Measurements from ENCODE around the gene NSUN3.
A peak's percentile ranks its signal among the peaks of the same experiment; 100 is the strongest.

The NSUN3 gene

GRCh38 chr3:94092086-94092485 is 29.2 kb downstream of the NSUN3 start:
- peak in 1 of 2 experiments; percentile 60 for DNase-seq (ENCODE audit: low read depth in 1 of 2, low spot score in 1 of 2)
- TF ChIP-seq SPI1 (IDR thresholded peaks at IDR 0.05; ENCODE audit: borderline replicate concordance, low read depth) (no peak), POLR2AphosphoS5 (IDR thresholded peaks at IDR 0.05; ENCODE audit: low read depth) (no peak)
- Histone ChIP-seq H3K27me3 (ENCODE audit: insufficient read depth, poor library complexity, severe bottlenecking) (no peaks in the 10 kb centered on the region), H3K4me3 (replicated peaks; ENCODE audit: insufficient read depth, low read length) (no peak overlapping the region), H3K27ac (replicated peaks) (peak overlapping the region; percentile 52)

GRCh38 chr3:94093151-94093550 is 30.3 kb downstream of the NSUN3 start:
- Histone ChIP-seq H3K4me3 (replicated peaks; ENCODE audit: insufficient read depth, low read length) (no peak overlapping the region), H3K27me3 (ENCODE audit: insufficient read depth, poor library complexity, severe bottlenecking) (no peaks in the 10 kb centered on the region), H3K27ac (replicated peaks) (no peak overlapping the region)
- no peak for TF ChIP-seq REST (IDR thresholded peaks at IDR 0.05; ENCODE audit: insufficient replicate concordance, low read depth)
- DNase-seq (ENCODE audit: low read depth in 1 of 2, low spot score in 1 of 2): no peak

- TF ChIP-seq CTCF (IDR thresholded peaks at IDR 0.05; ENCODE audit: insufficient read depth, low read length) (no peak), REST (IDR thresholded peaks at IDR 0.05; ENCODE audit: insufficient replicate concordance, low read depth) (no peak), POLR2AphosphoS5 (IDR thresholded peaks at IDR 0.05; ENCODE audit: low read depth) (no peak), SPI1 (IDR thresholded peaks at IDR 0.05; ENCODE audit: borderline replicate concordance, low read depth) (no peak), GABPA (IDR thresholded peaks at IDR 0.05; ENCODE audit: low read depth) (no peak)
These were observed 32.2 kb downstream of the NSUN3 start for GRCh38 chr3:94095111-94095510.

GRCh38 chr3:94098452-94098851 is 35.6 kb downstream of the NSUN3 start:
- peak; percentile 85 to 86 for DNase-seq (ENCODE audit: low read depth in 1 of 2, low spot score in 1 of 2)

More at GRCh38 chr3:94095111-94095510, 32.2 kb downstream of the NSUN3 start:
- no peak overlapping the region for H3K27ac ChIP-seq (replicated peaks)
- no peak for DNase-seq (ENCODE audit: low read depth in 1 of 2, low spot score in 1 of 2)
- no peak overlapping the region for H3K4me3 ChIP-seq (replicated peaks; ENCODE audit: insufficient read depth, low read length)
- no peaks in the 10 kb centered on the region for H3K27me3 ChIP-seq (ENCODE audit: insufficient read depth, poor library complexity, severe bottlenecking)

More at GRCh38 chr3:94098452-94098851, 35.6 kb downstream of the NSUN3 start:
- TF ChIP-seq REST (IDR thresholded peaks at IDR 0.05; ENCODE audit: insufficient replicate concordance, low read depth) (no peak), POLR2AphosphoS5 (IDR thresholded peaks at IDR 0.05; ENCODE audit: low read depth) (peak; percentile 35; the same call in 1 of the 2 replicates), CTCF (IDR thresholded peaks at IDR 0.05; ENCODE audit: insufficient read depth, low read length) (no peak), GABPA (IDR thresholded peaks at IDR 0.05; ENCODE audit: low read depth) (no peak), SPI1 (IDR thresholded peaks at IDR 0.05; ENCODE audit: borderline replicate concordance, low read depth) (peak; percentile 83; the same call in 1 of the 2 replicates)
- Histone ChIP-seq H3K27ac (replicated peaks) (peak overlapping the region; percentile 52), H3K4me3 (replicated peaks; ENCODE audit: insufficient read depth, low read length) (no peak overlapping the region), H3K27me3 (ENCODE audit: insufficient read depth, poor library complexity, severe bottlenecking) (no peaks in the 10 kb centered on the region)
